ENCODE results near the gene HPD. TPM values are rescaled to one million over a fixed set of nuclear protein-coding genes. Genes with fewer than 3 reads are reported as not detected.

The HPD gene
- total RNA-seq, 2 donors from 2014 or later, result not detected

DNA sequence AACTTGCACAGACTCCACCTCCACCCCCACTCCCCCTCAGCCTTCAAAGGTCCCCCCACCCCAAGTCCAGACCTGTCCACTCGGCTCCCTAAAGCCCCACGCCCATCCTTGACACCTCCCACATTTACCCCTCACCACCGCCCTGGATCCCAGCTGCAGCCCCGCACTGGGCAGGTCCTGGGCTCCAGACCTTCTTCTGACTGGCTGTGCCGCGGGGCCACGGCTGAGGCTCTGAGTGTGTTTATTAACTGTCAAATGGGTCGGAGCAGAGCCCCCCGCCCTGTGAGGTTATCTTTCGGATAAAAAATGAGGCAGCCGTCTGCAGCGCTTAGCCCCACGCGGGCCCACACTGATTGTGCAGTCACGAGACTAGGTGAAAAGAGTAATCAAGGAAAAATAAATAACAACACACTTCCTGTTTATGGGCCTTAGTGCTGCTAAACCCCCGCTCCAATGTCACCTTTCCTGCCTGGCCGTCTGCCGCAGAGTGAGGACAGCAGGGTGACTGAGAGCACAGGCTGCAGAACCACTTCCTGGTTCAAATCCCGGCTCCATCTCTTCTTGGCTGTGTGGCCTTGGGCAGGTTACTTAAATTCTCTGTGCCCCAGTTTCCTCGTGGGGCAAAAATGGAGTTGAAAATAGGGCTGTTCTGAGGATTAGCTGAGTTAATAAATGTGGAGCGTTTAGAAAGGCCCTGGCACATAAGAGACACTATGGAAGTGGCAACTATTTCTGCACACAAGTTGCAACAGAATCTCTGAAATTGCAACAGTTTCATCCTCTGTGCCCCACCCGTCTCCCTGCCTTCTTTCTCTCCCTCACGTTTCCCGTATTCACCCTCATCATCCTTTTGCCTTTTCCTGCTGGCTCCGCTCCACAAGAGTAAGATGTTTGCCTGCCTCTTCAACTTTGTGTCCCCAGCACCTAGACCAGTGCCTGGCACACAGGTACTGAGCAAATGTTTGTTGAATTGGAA is 45.5 kb downstream of the HPD start:
- Mint-ChIP-seq H3K27ac (peak overlapping the region; percentile 74), H3K36me3 (ENCODE audit: low read depth) (peaks cover 77% of the 10 kb centered on the region)

DNA sequence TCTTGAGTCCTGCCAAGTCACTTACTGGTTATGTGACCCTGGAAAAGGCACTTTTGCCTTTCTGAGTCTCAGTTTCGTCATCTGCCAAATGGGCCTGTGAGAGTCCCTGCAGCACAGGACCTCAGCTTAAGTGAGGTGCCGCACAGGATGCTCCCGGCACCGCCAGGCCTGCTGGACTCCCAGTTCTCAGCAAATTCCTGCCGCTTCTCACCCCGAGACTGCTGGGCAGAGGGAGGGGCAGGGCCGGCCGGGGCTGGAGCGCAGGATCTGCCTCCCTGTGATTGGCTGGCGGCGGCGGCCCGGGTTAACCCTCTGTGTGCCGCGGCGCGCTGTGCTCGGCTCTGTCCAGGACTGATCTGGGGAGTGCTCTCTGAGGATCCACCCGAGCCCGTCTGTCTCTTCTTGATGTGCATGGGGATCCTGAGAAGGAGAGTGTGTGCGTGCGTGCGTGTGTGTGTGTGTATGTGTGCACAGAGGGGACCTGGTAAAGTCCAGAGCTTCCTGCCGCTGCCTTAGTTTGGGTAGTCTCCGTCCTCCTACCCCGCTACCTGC is 46.3 kb downstream of the HPD start:
- Mint-ChIP-seq H3K27me3 (no peaks in the 10 kb centered on the region), H3K27ac (peak overlapping the region; percentile 74), H3K4me1 (peaks cover 12% of the 10 kb centered on the region), H3K36me3 (ENCODE audit: low read depth) (peaks cover 73% of the 10 kb centered on the region), H3K4me3 (peak overlapping the region; percentile 86), H3K9me3 (no peaks in the 10 kb centered on the region)
- peak; percentile 79 for ATAC-seq (replicated peaks)

More for the DNA sequence above, 45.5 kb downstream of the HPD start:
- ATAC-seq (replicated peaks), result no peak
- Mint-ChIP-seq H3K27me3 (no peaks in the 10 kb centered on the region), H3K9me3 (no peaks in the 10 kb centered on the region), H3K4me3 (peak overlapping the region; percentile 86), H3K4me1 (peaks cover 12% of the 10 kb centered on the region)

DNA sequence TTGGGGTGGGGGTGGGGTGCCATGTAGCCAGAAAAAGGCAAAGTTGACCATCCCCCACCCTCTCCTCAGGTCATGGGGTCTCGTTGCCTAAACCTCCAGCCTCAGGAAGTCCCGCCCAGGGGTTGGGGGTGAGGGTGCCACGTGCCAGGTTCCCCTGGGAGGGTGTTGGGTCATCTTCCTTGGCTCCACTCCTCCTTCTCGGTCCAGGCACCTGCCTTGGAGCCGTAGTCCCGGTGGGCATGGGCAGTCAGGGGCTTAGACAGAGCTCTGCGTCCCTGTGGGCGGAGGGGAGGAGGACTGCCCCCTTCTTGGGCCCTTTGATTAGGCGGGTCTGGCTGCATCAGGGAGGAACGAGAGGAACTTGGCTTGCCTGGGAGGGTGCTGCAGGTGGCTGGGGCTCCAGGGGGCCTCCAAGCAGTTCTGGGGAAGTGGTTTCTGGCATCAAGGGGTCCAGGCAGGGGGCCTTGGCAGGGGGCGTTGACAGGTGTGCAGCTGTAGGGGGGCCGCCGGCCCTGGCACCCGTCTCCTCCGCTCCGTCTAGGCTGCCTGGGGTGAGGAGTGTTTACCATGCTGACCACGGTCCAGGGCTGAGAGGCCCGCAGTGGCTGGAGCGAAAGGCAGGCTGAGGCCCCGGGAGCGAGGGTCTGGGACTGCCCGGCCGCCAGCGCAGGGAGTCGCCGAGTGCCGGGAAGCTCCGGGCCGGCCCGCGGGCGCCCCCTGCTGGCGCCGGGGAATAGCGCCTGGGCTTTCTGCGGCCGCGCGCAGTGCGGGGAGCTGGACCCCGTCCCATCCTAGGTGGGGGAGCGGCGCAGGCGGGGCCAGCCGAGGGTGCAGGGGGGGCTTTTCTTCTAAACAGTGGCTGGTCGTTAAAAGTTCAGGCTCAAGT is 47.0 kb downstream of the HPD start:
- no peaks in the 10 kb centered on the region for H3K27me3 Mint-ChIP-seq
- H3K27ac Mint-ChIP-seq, result peak overlapping the region; percentile 91
- peak; percentile 90 for ATAC-seq (replicated peaks)
- peaks cover 12% of the 10 kb centered on the region for H3K4me1 Mint-ChIP-seq
- no peaks in the 10 kb centered on the region for H3K9me3 Mint-ChIP-seq
- H3K4me3 Mint-ChIP-seq, result peak overlapping the region; percentile 86
- peaks cover 74% of the 10 kb centered on the region for H3K36me3 Mint-ChIP-seq (ENCODE audit: low read depth)

DNA sequence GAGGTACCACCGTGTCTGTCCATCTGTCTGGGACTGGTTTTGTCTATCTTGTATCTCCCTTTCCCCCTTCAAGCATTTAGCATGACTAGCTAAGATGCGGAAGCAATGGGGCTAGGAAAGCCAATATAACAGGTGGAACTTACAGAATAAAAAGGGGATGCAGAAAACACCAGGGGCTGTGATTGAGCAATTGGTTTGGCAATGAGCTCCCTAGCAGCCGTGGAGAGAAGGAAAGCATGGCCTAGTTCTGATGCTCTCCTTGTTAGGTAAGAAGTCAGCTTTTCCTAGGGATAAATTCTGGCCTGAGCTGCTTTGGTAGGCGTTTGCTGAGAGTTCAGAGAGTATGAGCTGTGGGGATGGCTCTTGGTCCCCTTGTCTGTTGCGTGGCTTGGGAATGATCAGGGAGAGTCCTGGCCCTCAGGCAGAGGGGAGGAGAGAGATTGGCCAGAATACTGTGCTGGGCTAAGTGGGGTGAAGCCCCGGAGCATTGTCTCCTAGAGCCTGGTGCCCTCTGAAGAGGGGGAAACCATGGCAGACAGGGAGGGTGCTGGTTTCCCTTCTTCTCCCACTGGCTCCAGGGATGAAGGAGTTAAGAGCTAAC is 47.7 kb downstream of the HPD start:
- Mint-ChIP-seq H3K4me1 (peaks cover 18% of the 10 kb centered on the region), H3K4me3 (peak overlapping the region; percentile 86), H3K36me3 (ENCODE audit: low read depth) (peaks cover 74% of the 10 kb centered on the region), H3K27ac (peak overlapping the region; percentile 91), H3K27me3 (no peaks in the 10 kb centered on the region), H3K9me3 (no peaks in the 10 kb centered on the region)
- ATAC-seq (replicated peaks), result no peak

DNA sequence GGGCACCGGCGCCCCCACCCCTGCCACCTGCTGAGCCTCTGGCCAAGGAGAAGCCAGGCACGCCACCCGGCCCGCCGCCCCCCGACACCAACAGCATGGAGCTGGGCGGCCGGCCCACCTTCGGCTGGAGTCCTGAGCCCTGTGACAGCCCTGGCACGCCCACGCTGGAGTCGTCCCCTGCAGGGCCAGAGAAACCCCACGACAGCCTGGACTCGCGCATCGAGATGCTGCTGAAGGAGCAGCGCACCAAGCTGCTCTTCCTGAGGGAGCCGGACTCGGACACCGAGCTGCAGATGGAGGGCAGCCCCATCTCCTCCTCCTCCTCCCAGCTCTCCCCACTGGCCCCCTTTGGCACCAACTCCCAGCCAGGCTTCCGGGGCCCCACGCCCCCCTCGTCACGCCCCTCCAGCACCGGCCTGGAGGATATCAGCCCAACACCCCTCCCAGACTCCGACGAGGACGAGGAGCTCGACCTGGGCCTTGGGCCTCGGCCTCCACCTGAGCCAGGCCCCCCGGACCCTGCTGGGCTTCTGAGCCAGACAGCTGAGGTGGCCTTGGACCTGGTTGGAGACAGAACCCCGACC is 48.3 kb downstream of the HPD start:
- peaks cover 18% of the 10 kb centered on the region for H3K4me1 Mint-ChIP-seq
- H3K27me3 Mint-ChIP-seq, result no peaks in the 10 kb centered on the region
- ATAC-seq (replicated peaks), result no peak
- H3K4me3 Mint-ChIP-seq, result peak overlapping the region; percentile 86
- no peak overlapping the region for H3K27ac Mint-ChIP-seq
- H3K9me3 Mint-ChIP-seq, result no peaks in the 10 kb centered on the region
- H3K36me3 Mint-ChIP-seq (ENCODE audit: low read depth), result peaks cover 74% of the 10 kb centered on the region

DNA sequence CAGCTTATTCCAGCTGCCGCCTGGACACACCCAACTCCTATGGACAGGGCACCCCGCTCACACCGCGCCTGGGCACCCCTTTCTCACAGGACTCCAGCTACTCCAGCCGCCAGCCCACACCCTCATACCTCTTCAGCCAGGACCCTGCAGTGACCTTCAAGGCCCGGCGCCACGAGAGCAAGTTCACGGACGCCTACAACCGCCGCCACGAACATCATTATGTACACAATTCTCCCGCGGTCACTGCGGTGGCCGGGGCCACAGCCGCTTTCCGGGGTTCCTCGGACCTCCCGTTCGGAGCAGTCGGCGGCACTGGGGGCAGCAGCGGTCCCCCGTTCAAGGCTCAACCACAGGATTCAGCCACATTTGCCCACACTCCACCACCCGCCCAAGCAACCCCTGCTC is 48.9 kb downstream of the HPD start:
- no peaks in the 10 kb centered on the region for H3K9me3 Mint-ChIP-seq
- ATAC-seq (replicated peaks), result no peak
- no peak overlapping the region for H3K4me3 Mint-ChIP-seq
- peaks cover 70% of the 10 kb centered on the region for H3K36me3 Mint-ChIP-seq (ENCODE audit: low read depth)
- no peaks in the 10 kb centered on the region for H3K27me3 Mint-ChIP-seq
- no peak overlapping the region for H3K27ac Mint-ChIP-seq
- peaks cover 18% of the 10 kb centered on the region for H3K4me1 Mint-ChIP-seq

DNA sequence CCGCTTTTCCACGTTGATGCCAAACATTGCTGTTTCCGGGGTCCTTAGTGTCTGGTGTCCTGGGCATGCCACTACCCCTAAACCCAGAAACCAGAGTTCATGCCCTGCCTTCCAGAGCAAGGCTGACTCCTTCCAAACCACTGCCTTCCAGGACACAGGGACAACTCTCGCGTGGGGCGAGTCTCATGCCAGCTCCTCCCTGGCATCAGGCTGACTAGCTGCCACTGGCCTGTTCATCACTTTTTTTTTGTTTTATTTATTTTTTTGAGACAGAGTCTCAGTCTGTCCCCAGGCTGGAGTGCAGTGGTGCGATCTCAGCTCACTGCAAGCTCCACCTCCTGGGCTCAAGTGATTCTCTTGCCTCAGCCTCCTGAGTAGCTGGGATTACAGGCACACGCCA is 50.0 kb downstream of the HPD start:
- Mint-ChIP-seq H3K27me3 (no peaks in the 10 kb centered on the region), H3K36me3 (ENCODE audit: low read depth) (peaks cover 72% of the 10 kb centered on the region), H3K4me3 (no peak overlapping the region), H3K4me1 (peaks cover 18% of the 10 kb centered on the region), H3K27ac (no peak overlapping the region), H3K9me3 (no peaks in the 10 kb centered on the region)
- ATAC-seq (replicated peaks), result no peak

DNA sequence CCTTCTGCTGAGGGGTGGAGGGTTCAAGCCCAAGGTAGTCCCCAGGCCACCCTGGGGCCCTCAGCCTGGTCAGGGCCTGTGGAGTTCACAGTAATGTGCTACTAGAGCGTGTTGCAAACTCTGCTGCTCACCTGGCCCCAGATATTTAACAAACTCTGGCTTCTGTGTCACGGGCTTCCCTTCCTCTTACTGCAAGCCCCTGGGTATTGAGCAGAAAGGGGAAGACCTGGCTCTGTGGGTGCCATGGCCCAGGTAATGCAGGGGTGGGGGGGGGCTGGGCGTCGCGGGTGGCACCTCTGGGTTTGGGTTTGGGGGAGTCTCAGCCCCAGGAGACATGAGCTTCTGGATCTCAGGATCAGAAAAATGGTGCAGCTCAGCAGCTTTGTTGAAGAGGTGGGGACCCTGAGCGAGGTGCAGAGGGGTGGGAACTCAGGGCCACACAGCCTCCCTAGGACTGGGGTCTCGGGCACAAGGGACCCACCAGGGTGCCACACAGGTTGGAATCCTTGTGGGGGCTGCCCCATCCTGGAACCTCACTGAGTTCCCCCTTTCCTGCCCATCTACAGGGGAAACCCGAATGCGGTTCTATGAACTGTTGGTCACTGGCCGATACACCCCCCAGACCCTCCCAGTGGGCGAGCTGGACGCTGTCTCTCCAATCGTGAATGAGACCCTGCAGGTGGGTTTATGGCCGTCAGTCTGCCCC is 50.9 kb downstream of the HPD start:
- ATAC-seq (replicated peaks), result no peak
- Mint-ChIP-seq H3K4me3 (peak overlapping the region; percentile 89), H3K9me3 (no peaks in the 10 kb centered on the region), H3K27me3 (no peaks in the 10 kb centered on the region), H3K4me1 (peaks cover 16% of the 10 kb centered on the region), H3K36me3 (ENCODE audit: low read depth) (peaks cover 70% of the 10 kb centered on the region), H3K27ac (no peak overlapping the region)

DNA sequence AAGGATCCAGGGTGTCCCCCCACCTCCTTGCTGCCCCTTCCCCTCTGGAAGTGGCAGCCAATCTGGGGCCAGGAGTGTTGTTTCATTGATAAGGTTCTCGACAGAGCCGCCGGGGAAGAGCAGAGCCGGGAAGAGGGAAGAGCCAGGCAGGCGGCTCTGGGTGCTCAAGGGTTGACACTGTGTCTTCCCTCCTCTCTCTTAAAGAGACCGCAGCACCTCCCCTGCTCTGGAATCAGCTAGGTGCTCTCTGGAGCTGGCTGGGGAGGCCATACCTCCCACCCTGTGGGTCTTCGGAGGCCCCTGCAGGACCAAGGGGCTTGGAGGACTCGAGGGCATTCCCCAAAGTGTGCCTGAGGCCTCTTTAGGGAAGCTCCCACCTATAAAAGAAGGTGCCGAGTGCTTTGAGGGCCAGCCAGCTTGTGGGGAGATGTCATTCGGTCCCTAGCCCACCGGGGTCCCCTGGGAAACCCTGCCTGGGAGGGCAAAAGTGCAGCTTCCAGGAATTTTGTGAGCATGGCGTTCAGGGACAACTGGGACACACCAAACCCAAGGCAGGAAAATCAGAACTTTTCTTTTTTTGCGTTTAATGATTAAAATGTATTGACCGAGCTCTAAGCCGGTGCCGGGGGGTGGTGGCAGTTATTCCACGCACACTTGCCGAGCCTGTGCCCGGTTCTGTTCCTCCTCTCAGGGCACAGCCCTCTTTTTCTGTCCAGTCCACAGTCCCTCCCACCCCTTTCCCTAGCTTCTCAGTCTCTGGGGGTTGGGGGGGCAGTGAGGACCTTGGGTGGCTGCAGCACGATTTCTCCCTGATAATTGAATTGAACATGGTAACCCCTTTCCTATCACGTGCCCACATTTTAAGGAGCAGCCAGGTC is 51.9 kb downstream of the HPD start:
- Mint-ChIP-seq H3K4me3 (peak overlapping the region; percentile 89), H3K27ac (peak overlapping the region; percentile 80), H3K9me3 (no peaks in the 10 kb centered on the region), H3K36me3 (ENCODE audit: low read depth) (peaks cover 74% of the 10 kb centered on the region), H3K27me3 (no peaks in the 10 kb centered on the region), H3K4me1 (peaks cover 12% of the 10 kb centered on the region)
- ATAC-seq (replicated peaks), result no peak

DNA sequence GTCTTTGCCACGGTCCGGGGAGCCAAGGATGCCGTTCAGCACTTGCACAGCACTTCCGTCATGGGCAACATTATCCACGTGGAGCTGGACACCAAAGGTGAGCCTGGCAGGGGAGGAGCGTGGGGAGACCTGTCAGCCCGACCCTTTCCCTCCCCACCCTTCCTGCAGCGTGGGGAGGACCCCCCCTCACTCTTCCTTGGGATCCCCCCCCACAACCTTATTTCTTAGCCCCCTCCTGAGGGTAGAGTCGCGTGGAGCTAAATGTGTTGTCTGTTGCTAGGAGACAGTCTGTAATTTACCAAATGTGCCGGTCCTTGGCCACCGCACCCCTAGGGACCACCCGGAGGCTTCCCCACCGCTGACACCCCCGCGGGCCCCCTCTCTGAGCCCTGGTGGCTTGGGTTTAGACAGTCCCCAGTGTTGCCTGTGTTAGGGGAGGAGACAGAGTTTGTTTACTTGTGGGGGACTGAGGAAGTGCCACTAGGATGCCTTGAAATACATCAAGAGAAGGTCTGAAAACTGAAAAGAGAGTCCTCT is 52.6 kb downstream of the HPD start:
- Mint-ChIP-seq H3K4me1 (peaks cover 10% of the 10 kb centered on the region), H3K36me3 (ENCODE audit: low read depth) (peaks cover 78% of the 10 kb centered on the region), H3K4me3 (peak overlapping the region; percentile 89), H3K27me3 (no peaks in the 10 kb centered on the region), H3K27ac (peak overlapping the region; percentile 80), H3K9me3 (no peaks in the 10 kb centered on the region)
- ATAC-seq (replicated peaks), result no peak

DNA sequence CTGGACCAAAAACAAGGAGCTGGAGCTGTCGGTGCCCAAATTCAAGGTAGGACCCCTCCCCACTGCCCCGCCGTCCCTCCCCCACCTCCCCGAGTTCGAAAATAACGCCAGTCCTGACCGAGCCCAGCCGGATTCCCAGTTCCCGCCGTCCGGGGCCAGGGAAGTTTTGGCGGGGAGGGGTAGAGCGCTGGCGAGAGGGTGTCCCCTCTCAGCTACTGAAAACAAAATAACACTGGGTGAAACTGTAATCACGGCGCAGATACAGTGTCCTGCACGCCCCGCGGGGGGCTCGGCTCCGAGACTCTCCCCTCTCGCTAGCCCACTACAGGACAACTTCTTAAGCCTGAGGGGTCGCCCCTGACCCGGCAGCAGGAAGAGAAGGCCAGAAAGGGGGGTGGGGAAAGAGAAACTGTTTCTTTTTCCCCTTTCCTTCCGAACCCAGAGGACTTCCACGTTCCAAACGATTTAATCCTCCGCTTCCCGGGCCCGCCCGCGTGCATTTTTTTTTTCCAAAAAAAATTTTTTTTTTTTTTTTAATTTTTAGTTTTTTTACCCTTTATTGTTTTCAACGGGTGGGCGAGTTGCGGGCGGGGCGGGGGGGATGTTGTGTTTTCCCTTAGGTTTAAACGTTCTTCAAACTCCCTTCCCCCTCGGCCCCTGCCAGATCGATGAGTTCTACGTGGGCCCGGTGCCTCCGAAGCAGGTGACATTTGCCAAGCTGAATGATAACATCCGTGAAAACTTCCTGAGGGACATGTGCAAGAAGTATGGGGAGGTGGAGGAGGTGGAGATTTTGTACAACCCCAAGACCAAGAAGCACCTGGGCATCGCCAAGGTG is 53.3 kb downstream of the HPD start:
- ATAC-seq (replicated peaks), result no peak
- H3K36me3 Mint-ChIP-seq (ENCODE audit: low read depth), result peaks cover 76% of the 10 kb centered on the region

More for the DNA sequence above, 53.3 kb downstream of the HPD start:
- peaks cover 6% of the 10 kb centered on the region for H3K4me1 Mint-ChIP-seq
- peak overlapping the region; percentile 89 for H3K4me3 Mint-ChIP-seq
- no peaks in the 10 kb centered on the region for H3K9me3 Mint-ChIP-seq
- H3K27ac Mint-ChIP-seq, result peak overlapping the region; percentile 85
- no peaks in the 10 kb centered on the region for H3K27me3 Mint-ChIP-seq

All from activated T-helper 17 cell treated with anti-CD3 and anti-CD28 coated beads, Interleukin-2, amount 50 U/mL, for 72 hours (primary cell).